KBM-7 (cell line): ENCODE measurements around the gene PVALEF.

Source experiments
- DNase-seq: peaks from one replicate; pipeline ENCODE4 v3.0.0-alpha.2; 2015
- in situ Hi-C: fragments of 300-500 bp; cut with MboI; formaldehyde crosslinking; loops from 2 replicates; pipeline ENCODE4 v1.14.3; 2020; ENCODE audit warnings: low sequenced_read_pairs, low pct_unique_long_range_greater_than_20kb, mixed read lengths

The PVALEF gene

GRCh38 chr17:81158688-81159590, 6.4 kb upstream of the PVALEF start:
- in situ Hi-C loops = no loop called here
- no peak for DNase-seq

- DNase-seq = no peak
- in situ Hi-C loops = no loop called here
Observed at GRCh38 chr17:81159611-81160265, 5.6 kb upstream of the PVALEF start.

- peak; percentile 24 for DNase-seq
- in situ Hi-C loops = no loop called here
Observed at GRCh38 chr17:81160306-81160705, 5.0 kb upstream of the PVALEF start.

GRCh38 chr17:81160747-81161453, 4.4 kb upstream of the PVALEF start:
- peak; percentile 46 for DNase-seq
- in situ Hi-C loops = no loop called here

GRCh38 chr17:81161536-81161935, 3.8 kb upstream of the PVALEF start:
- no peak for DNase-seq

GRCh38 chr17:81161972-81162371, 3.3 kb upstream of the PVALEF start:
- DNase-seq = no peak
- in situ Hi-C loops = no loop called here

More at GRCh38 chr17:81161536-81161935, 3.8 kb upstream of the PVALEF start:
- in situ Hi-C loops = no loop called here

- no peak for DNase-seq
- in situ Hi-C loops = no loop called here
Observed at GRCh38 chr17:81162491-81162890, 2.8 kb upstream of the PVALEF start.

GRCh38 chr17:81163051-81163695, 2.1 kb upstream of the PVALEF start:
- in situ Hi-C loops = no loop called here
- DNase-seq = no peak

- no peak for DNase-seq
- in situ Hi-C loops = no loop called here
Observed at GRCh38 chr17:81163703-81164370, 1.5 kb upstream of the PVALEF start.

GRCh38 chr17:81164371-81165245, 699 bp upstream of the PVALEF start:
- peak; percentile 4 for DNase-seq
- in situ Hi-C loops = no loop called here

GRCh38 chr17:81166033-81166492, 756 bp downstream of the PVALEF start, which contains the start of gene AATK:
AATK (minus strand) TSS chr17:81166221; CDS start chr17:81165992, 229 bp downstream.
- no peak for DNase-seq
- in situ Hi-C loops = no loop called here

GRCh38 chr17:81167194-81167524, 1.9 kb downstream of the PVALEF start:
- in situ Hi-C loops = no loop called here
- DNase-seq = no peak

GRCh38 chr17:81167638-81168037, 2.3 kb downstream of the PVALEF start:
- no peak for DNase-seq
- in situ Hi-C loops = no loop called here

GRCh38 chr17:81169870-81170309, 4.6 kb downstream of the PVALEF start:
- DNase-seq = no peak
- in situ Hi-C loops = no loop called here

- in situ Hi-C loops = no loop called here
Observed at GRCh38 chr17:81170727-81171494, 5.6 kb downstream of the PVALEF start.

GRCh38 chr17:81171941-81172340, 6.6 kb downstream of the PVALEF start:
- in situ Hi-C loops = no loop called here
- DNase-seq = no peak

More at GRCh38 chr17:81170727-81171494, 5.6 kb downstream of the PVALEF start:
- DNase-seq = no peak
